Measurements from ENCODE around the gene ALB. TPM values are rescaled to one million over a fixed set of nuclear protein-coding genes. Genes with fewer than 3 reads are reported as not detected.

Gene ALB
- total RNA-seq, 4 donors from 2014 or later: 84.5 TPM; not detected in 3

DNA sequence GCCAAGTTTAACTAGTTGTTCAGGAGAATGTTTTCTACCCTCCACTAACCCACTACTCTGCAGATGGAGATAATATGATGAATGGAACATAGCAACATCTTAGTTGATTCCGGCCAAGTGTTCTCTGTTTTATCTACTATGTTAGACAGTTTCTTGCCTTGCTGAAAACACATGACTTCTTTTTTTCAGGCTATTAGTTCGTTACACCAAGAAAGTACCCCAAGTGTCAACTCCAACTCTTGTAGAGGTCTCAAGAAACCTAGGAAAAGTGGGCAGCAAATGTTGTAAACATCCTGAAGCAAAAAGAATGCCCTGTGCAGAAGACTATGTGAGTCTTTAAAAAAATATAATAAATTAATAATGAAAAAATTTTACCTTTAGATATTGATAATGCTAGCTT is 13.3 kb downstream of the ALB start:
- DNase-seq (ENCODE audit: low spot score in 2 of 2): no peak
- no peak overlapping the region for H3K4me3 ChIP-seq
- H3K4me1 ChIP-seq: no peaks in the 10 kb centered on the region
- H3K27ac ChIP-seq: no peak overlapping the region
- WGBS: 88% methylated on average over 2 of the region's 2 CpGs
- H3K9me3 ChIP-seq: no peaks in the 10 kb centered on the region
- no peaks in the 10 kb centered on the region for H3K36me3 ChIP-seq
- TF ChIP-seq EP300 (IDR thresholded peaks at IDR 0.05): no peak
- TF ChIP-seq POLR2AphosphoS5 (IDR thresholded peaks at IDR 0.05): no peak
- no peak for TF ChIP-seq POLR2A (IDR thresholded peaks at IDR 0.05)
- TF ChIP-seq, protein P1, sequence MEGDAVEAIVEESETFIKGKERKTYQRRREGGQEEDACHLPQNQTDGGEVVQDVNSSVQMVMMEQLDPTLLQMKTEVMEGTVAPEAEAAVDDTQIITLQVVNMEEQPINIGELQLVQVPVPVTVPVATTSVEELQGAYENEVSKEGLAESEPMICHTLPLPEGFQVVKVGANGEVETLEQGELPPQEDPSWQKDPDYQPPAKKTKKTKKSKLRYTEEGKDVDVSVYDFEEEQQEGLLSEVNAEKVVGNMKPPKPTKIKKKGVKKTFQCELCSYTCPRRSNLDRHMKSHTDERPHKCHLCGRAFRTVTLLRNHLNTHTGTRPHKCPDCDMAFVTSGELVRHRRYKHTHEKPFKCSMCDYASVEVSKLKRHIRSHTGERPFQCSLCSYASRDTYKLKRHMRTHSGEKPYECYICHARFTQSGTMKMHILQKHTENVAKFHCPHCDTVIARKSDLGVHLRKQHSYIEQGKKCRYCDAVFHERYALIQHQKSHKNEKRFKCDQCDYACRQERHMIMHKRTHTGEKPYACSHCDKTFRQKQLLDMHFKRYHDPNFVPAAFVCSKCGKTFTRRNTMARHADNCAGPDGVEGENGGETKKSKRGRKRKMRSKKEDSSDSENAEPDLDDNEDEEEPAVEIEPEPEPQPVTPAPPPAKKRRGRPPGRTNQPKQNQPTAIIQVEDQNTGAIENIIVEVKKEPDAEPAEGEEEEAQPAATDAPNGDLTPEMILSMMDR (IDR thresholded peaks at IDR 0.05): no peak
- H3K27me3 ChIP-seq: no peaks in the 10 kb centered on the region

DNA sequence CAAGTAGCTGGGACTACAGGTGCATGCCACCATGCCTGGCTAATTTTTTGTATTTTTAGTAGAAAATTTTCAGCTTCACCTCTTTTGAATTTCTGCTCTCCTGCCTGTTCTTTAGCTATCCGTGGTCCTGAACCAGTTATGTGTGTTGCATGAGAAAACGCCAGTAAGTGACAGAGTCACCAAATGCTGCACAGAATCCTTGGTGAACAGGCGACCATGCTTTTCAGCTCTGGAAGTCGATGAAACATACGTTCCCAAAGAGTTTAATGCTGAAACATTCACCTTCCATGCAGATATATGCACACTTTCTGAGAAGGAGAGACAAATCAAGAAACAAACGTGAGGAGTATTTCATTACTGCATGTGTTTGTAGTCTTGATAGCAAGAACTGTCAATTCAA is 13.9 kb downstream of the ALB start:
- no peak overlapping the region for H3K27ac ChIP-seq
- H3K36me3 ChIP-seq: no peaks in the 10 kb centered on the region
- H3K9me3 ChIP-seq: no peaks in the 10 kb centered on the region
- no peak overlapping the region for H3K4me3 ChIP-seq
- TF ChIP-seq, protein P1 (IDR thresholded peaks at IDR 0.05): no peak
- TF ChIP-seq POLR2AphosphoS5 (IDR thresholded peaks at IDR 0.05): no peak
- no peak for TF ChIP-seq POLR2A (IDR thresholded peaks at IDR 0.05)
- TF ChIP-seq EP300 (IDR thresholded peaks at IDR 0.05): no peak
- 90% methylated on average over 6 of the region's 6 CpGs for WGBS
- DNase-seq (ENCODE audit: low spot score in 2 of 2): no peak
- no peaks in the 10 kb centered on the region for H3K27me3 ChIP-seq
- H3K4me1 ChIP-seq: no peaks in the 10 kb centered on the region

DNA sequence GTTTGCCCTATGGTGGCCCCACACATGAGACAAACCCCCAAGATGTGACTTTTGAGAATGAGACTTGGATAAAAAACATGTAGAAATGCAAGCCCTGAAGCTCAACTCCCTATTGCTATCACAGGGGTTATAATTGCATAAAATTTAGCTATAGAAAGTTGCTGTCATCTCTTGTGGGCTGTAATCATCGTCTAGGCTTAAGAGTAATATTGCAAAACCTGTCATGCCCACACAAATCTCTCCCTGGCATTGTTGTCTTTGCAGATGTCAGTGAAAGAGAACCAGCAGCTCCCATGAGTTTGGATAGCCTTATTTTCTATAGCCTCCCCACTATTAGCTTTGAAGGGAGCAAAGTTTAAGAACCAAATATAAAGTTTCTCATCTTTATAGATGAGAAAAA is 14.6 kb downstream of the ALB start:
- H3K27me3 ChIP-seq: no peaks in the 10 kb centered on the region
- no peak for TF ChIP-seq POLR2AphosphoS5 (IDR thresholded peaks at IDR 0.05)
- no peak for TF ChIP-seq EP300 (IDR thresholded peaks at IDR 0.05)
- no peak for TF ChIP-seq POLR2A (IDR thresholded peaks at IDR 0.05)
- TF ChIP-seq, protein P1 (IDR thresholded peaks at IDR 0.05): no peak
- WGBS: 35% methylated on average over 1 of the region's 1 CpG

DNA sequence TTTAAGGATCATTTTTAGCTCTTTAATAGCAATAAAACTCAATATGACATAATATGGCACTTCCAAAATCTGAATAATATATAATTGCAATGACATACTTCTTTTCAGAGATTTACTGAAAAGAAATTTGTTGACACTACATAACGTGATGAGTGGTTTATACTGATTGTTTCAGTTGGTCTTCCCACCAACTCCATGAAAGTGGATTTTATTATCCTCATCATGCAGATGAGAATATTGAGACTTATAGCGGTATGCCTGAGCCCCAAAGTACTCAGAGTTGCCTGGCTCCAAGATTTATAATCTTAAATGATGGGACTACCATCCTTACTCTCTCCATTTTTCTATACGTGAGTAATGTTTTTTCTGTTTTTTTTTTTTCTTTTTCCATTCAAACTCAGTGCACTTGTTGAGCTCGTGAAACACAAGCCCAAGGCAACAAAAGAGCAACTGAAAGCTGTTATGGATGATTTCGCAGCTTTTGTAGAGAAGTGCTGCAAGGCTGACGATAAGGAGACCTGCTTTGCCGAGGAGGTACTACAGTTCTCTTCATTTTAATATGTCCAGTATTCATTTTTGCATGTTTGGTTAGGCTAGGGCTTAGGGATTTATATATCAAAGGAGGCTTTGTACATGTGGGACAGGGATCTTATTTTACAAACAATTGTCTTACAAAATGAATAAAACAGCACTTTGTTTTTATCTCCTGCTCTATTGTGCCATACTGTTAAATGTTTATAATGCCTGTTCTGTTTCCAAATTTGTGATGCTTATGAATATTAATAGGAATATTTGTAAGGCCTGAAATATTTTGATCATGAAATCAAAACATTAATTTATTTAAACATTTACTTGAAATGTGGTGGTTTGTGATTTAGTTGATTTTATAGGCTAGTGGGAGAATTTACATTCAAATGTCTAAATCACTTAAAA is 15.3 kb downstream of the ALB start:
- TF ChIP-seq POLR2AphosphoS5 (IDR thresholded peaks at IDR 0.05) (no peak), POLR2A (IDR thresholded peaks at IDR 0.05) (no peak), EP300 (IDR thresholded peaks at IDR 0.05) (no peak)
- TF ChIP-seq, protein P1 (IDR thresholded peaks at IDR 0.05): no peak
- Histone ChIP-seq H3K4me3 (no peak overlapping the region), H3K36me3 (no peaks in the 10 kb centered on the region), H3K4me1 (no peaks in the 10 kb centered on the region), H3K27ac (no peak overlapping the region), H3K27me3 (no peaks in the 10 kb centered on the region), H3K9me3 (no peaks in the 10 kb centered on the region)
- 72% methylated on average over 7 of the region's 7 CpGs for WGBS
- no peak for DNase-seq (ENCODE audit: low spot score in 2 of 2)

More for the DNA sequence above, 14.6 kb downstream of the ALB start:
- no peak for DNase-seq (ENCODE audit: low spot score in 2 of 2)
- Histone ChIP-seq H3K4me1 (no peaks in the 10 kb centered on the region), H3K27ac (no peak overlapping the region), H3K4me3 (no peak overlapping the region), H3K9me3 (no peaks in the 10 kb centered on the region), H3K36me3 (no peaks in the 10 kb centered on the region)

DNA sequence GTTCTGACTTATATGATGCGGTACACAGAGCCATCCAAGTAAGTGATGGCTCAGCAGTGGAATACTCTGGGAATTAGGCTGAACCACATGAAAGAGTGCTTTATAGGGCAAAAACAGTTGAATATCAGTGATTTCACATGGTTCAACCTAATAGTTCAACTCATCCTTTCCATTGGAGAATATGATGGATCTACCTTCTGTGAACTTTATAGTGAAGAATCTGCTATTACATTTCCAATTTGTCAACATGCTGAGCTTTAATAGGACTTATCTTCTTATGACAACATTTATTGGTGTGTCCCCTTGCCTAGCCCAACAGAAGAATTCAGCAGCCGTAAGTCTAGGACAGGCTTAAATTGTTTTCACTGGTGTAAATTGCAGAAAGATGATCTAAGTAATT is 16.5 kb downstream of the ALB start:
- WGBS: 70% methylated on average over 2 of the region's 2 CpGs
- no peaks in the 10 kb centered on the region for H3K27me3 ChIP-seq
- H3K9me3 ChIP-seq: no peaks in the 10 kb centered on the region
- no peak overlapping the region for H3K27ac ChIP-seq
- DNase-seq (ENCODE audit: low spot score in 2 of 2): no peak
- no peaks in the 10 kb centered on the region for H3K36me3 ChIP-seq
- H3K4me1 ChIP-seq: no peaks in the 10 kb centered on the region
- H3K4me3 ChIP-seq: no peak overlapping the region
- TF ChIP-seq, protein P1 (IDR thresholded peaks at IDR 0.05): no peak
- TF ChIP-seq POLR2A (IDR thresholded peaks at IDR 0.05): no peak
- no peak for TF ChIP-seq EP300 (IDR thresholded peaks at IDR 0.05)
- no peak for TF ChIP-seq POLR2AphosphoS5 (IDR thresholded peaks at IDR 0.05)
